A673 (cell line): ENCODE results near the gene PDE8A. TPM values are rescaled to one million over a fixed set of nuclear protein-coding genes. Genes with fewer than 3 reads are reported as not detected.

Source experiments
- BruUV-seq: library from RNA; stranded (reverse); fragments of 400-500 nt; replicated peaks from 2 replicates; lab custom pipeline; 2021; lab: Mats Ljungman, UMichigan
- CTCF ChIA-PET: fragments of 300-600 bp; sonication (Branson Sonifier 250); formaldehyde crosslinking; loops from one replicate; lab custom pipeline; 2022; ENCODE audit warnings: antibody characterized with exemption; lab: Charles Lee
- POLR2A ChIA-PET: fragments of 300-600 bp; sonication (Branson Sonifier 250); formaldehyde crosslinking; loops from one replicate; lab custom pipeline; 2022; ENCODE audit warnings: antibody characterized with exemption; ENCODE audit not compliant: low non-redundant PET; lab: Charles Lee
- DNase-seq: peaks from one replicate; pipeline ENCODE4 v3.0.0-alpha.2; 2015; ENCODE audit warnings: low spot score
- H3K27ac ChIP-seq: fragments of 200-600 bp; sonication (generic); 2 replicates; pipeline ENCODE4 v1.5.1; 2016; ENCODE audit warnings: mixed run types, low read depth, mild to moderate bottlenecking, mixed read lengths, antibody characterized with exemption, low read length; ENCODE audit not compliant: poor library complexity, severe bottlenecking
- H3K27me3 ChIP-seq: fragments of 200-600 bp; sonication (generic); replicated peaks from 2 replicates; pipeline ENCODE4 v1.6.1; 2017; ENCODE audit warnings: mixed run types, low read depth, mild to moderate bottlenecking, mixed read lengths, antibody characterized with exemption, low read length; ENCODE audit not compliant: insufficient read depth, poor library complexity
- H3K36me3 ChIP-seq: fragments of 200-600 bp; sonication (generic); 2 replicates; pipeline ENCODE4 v1.6.1; 2016; ENCODE audit warnings: mixed run types, mild to moderate bottlenecking, mixed read lengths, antibody characterized with exemption, low read length; ENCODE audit not compliant: insufficient read depth, poor library complexity, severe bottlenecking
- H3K4me1 ChIP-seq: fragments of 200-600 bp; sonication (generic); 2 replicates; pipeline ENCODE4 v1.6.1; 2017; ENCODE audit warnings: mixed run types, mild to moderate bottlenecking, mixed read lengths, antibody characterized with exemption, low read length; ENCODE audit not compliant: insufficient read depth, poor library complexity, severe bottlenecking
- H3K4me3 ChIP-seq: fragments of 200-600 bp; sonication (generic); 2 replicates; pipeline ENCODE4 v1.5.1; 2016; ENCODE audit warnings: low read depth, mixed run types, mild to moderate bottlenecking, mixed read lengths, low read length; ENCODE audit not compliant: poor library complexity, severe bottlenecking
- H3K9me3 ChIP-seq: fragments of 200-600 bp; sonication (generic); 2 replicates; pipeline ENCODE4 v1.6.1; 2016; ENCODE audit warnings: mixed run types, low read depth, mild to moderate bottlenecking, mixed read lengths, antibody characterized with exemption, low read length; ENCODE audit not compliant: poor library complexity, severe bottlenecking
- EZH2 ChIP-seq: fragments of 200-600 bp; sonication (generic); IDR thresholded peaks from 2 replicates; pipeline ENCODE4 v1.6.1; 2017; ENCODE audit warnings: borderline replicate concordance, low read depth, mild to moderate bottlenecking, mixed read lengths, antibody characterized with exemption, low read length; ENCODE audit not compliant: poor library complexity, severe bottlenecking
- intact Hi-C: fragments of 100-400 bp; cut with micrococcal nuclease; formaldehyde crosslinking; loops from one replicate; pipeline ENCODE4 v1.10.0; 2022; ENCODE audit not compliant: unreplicated experiment
- total RNA-seq: library from RNA; stranded (reverse); gene quantifications from 2 replicates; pipeline ENCODE4 v1.2.3, GENCODE V29; 2021
- TF ChIP-seq, protein P1 (sequence below): fragments of 300-800, 200-600 bp; sonication (generic); conservative IDR thresholded peaks from 2 replicates; pipeline ENCODE4 v1.5.1; 2017; ENCODE audit warnings: low read depth, mild to moderate bottlenecking, antibody characterized with exemption, low read length, moderate library complexity, mixed read lengths

Gene PDE8A
- total RNA-seq, 1 experiment from 2014 or later: 80.7 TPM

- Histone ChIP-seq H3K27me3 (no peaks in the 10 kb centered on the region), H3K36me3 (peaks cover 27% of the 10 kb centered on the region), H3K27ac (no peak overlapping the region), H3K4me1 (no peaks in the 10 kb centered on the region), H3K4me3 (no peak overlapping the region), H3K9me3 (no peaks in the 10 kb centered on the region)
- DNase-seq: no peak
- TF ChIP-seq EZH2: no peak
- TF ChIP-seq, protein P1, sequence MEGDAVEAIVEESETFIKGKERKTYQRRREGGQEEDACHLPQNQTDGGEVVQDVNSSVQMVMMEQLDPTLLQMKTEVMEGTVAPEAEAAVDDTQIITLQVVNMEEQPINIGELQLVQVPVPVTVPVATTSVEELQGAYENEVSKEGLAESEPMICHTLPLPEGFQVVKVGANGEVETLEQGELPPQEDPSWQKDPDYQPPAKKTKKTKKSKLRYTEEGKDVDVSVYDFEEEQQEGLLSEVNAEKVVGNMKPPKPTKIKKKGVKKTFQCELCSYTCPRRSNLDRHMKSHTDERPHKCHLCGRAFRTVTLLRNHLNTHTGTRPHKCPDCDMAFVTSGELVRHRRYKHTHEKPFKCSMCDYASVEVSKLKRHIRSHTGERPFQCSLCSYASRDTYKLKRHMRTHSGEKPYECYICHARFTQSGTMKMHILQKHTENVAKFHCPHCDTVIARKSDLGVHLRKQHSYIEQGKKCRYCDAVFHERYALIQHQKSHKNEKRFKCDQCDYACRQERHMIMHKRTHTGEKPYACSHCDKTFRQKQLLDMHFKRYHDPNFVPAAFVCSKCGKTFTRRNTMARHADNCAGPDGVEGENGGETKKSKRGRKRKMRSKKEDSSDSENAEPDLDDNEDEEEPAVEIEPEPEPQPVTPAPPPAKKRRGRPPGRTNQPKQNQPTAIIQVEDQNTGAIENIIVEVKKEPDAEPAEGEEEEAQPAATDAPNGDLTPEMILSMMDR: no peak
- no TSS peak for BruUV-seq
- ChIA-PET CTCF (no interaction called here), POLR2A (no interaction called here)
- intact Hi-C loops: no loop called here
These were observed 117.6 kb downstream of the PDE8A start for GRCh38 chr15:85099195-85099803.

DNA sequence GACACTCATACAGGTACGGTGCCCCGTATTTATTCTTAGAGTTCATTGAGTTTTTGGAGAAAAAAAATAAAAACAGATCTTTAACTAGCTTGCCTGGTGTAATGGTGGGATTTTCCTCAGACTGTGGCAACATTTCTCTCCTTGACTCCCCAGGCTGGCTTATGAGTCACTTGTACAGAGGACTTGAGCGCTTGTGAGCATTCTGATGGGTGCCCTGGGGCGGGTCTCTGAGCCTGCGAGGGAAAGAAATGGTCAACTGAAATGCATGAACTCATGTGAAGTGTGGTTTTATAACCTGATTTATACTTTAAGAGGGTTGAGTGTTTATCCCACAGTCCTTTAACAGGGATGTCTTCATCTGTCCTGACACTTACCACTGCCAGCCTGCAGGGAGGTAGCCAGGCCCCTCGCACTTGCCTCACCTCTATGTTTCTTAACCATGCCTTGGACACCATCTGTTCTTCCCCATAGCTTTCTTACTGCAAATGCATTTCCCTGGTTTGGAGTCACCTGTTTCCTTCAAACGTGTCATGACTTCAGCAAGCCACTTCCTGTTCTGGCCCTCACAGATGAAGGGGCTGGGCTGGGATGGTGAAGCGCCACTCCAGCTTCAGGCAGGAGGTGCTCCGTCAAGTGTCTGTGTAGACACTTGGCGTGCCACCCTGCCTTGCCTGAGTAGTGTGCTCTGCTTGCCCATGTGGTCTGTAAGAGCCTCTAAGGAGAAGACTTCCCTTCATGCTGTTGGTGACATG is 118.7 kb downstream of the PDE8A start:
- no peak for DNase-seq
- H3K9me3 ChIP-seq: no peaks in the 10 kb centered on the region
- intact Hi-C loops: no loop called here
- no TSS peak for BruUV-seq
- no peaks in the 10 kb centered on the region for H3K4me1 ChIP-seq
- ChIA-PET CTCF (no interaction called here), POLR2A (no interaction called here)
- peaks cover 27% of the 10 kb centered on the region for H3K36me3 ChIP-seq
- H3K27ac ChIP-seq: no peak overlapping the region
- TF ChIP-seq, protein P1: no peak
- TF ChIP-seq EZH2: no peak
- H3K27me3 ChIP-seq: no peaks in the 10 kb centered on the region
- H3K4me3 ChIP-seq: no peak overlapping the region

DNA sequence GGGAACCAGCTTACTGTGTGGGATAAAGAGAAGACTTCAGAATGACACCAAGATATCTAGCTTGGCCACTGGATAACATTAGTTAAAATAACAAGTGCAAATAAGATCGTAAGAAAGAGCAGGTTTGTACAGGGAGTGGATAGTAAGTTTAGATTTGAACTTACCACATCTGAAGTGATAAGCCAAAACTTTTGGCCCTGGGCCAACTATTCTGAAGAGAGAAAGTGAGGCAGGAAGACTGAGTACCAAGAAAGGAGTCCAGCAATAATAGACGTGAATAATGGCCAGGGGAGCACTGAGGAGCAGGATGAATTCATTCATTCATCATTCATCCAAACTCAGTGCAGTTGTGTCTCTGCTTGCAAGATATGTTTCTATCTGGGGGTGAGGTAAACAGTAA is 122.9 kb downstream of the PDE8A start:
- Histone ChIP-seq H3K4me1 (no peaks in the 10 kb centered on the region), H3K27ac (no peak overlapping the region), H3K9me3 (no peaks in the 10 kb centered on the region), H3K4me3 (no peak overlapping the region), H3K27me3 (no peaks in the 10 kb centered on the region), H3K36me3 (peaks cover 18% of the 10 kb centered on the region)
- ChIA-PET POLR2A (no interaction called here), CTCF (no interaction called here)
- no peak for TF ChIP-seq EZH2
- TF ChIP-seq, protein P1: no peak
- intact Hi-C loops: no loop called here
- no peak for DNase-seq
- BruUV-seq: no TSS peak
